MM.1S (cell line): Measurements from ENCODE around the gene CYP4F12.

Experiments
- DNase-seq: peaks from one replicate; pipeline ENCODE4 v3.0.0-alpha.2; 2015
- H2AFZ ChIP-seq: fragments of 300-600 bp; sonication (generic); 2 replicates; pipeline ENCODE4 v1.6.0; 2016; ENCODE audit warnings: antibody characterized with exemption, low read length
- H3F3A ChIP-seq: fragments of 300-600 bp; sonication (generic); 2 replicates; pipeline ENCODE4 v1.6.1; 2016; ENCODE audit warnings: mild to moderate bottlenecking, antibody characterized with exemption, low read length, moderate library complexity, mixed read lengths; ENCODE audit not compliant: insufficient read depth
- H3K27ac ChIP-seq: fragments of 300-600 bp; sonication (generic); 2 replicates; pipeline ENCODE4 v1.5.1; 2016; ENCODE audit warnings: mild to moderate bottlenecking, low read length
- H3K27me3 ChIP-seq: fragments of 300-600 bp; sonication (generic); replicated peaks from 2 replicates; pipeline ENCODE4 v1.6.0; 2016; ENCODE audit warnings: low read length; ENCODE audit not compliant: insufficient read depth
- H3K36me3 ChIP-seq: fragments of 300-600 bp; sonication (generic); replicated peaks from 2 replicates; pipeline ENCODE4 v1.6.1; 2016; ENCODE audit warnings: mild to moderate bottlenecking, low read length, mixed read lengths; ENCODE audit not compliant: insufficient read depth
- H3K4me1 ChIP-seq: fragments of 300-600 bp; sonication (generic); 2 replicates; pipeline ENCODE4 v1.6.1; 2016; ENCODE audit warnings: low read length, mixed read lengths
- H3K4me2 ChIP-seq: fragments of 300-600 bp; sonication (generic); 2 replicates; pipeline ENCODE4 v1.6.0; 2016; ENCODE audit warnings: low read depth, low read length
- H3K4me3 ChIP-seq: fragments of 300-600 bp; sonication (generic); 2 replicates; pipeline ENCODE4 v1.5.1; 2016; ENCODE audit warnings: low read length, mixed read lengths
- H3K79me2 ChIP-seq: fragments of 300-600 bp; sonication (generic); 2 replicates; pipeline ENCODE4 v1.6.1; 2016; ENCODE audit warnings: mixed run types, low read length, mixed read lengths
- H3K9ac ChIP-seq: fragments of 300-600 bp; sonication (generic); 2 replicates; pipeline ENCODE4 v1.6.1; 2016; ENCODE audit warnings: low read length, mixed read lengths
- H3K9me2 ChIP-seq: fragments of 300-600 bp; sonication (generic); replicated peaks from 2 replicates; pipeline ENCODE4 v1.6.1; 2016; ENCODE audit warnings: mild to moderate bottlenecking, low read length, mixed read lengths; ENCODE audit not compliant: insufficient read depth
- H3K9me3 ChIP-seq: fragments of 300-600 bp; sonication (generic); replicated peaks from 2 replicates; pipeline ENCODE4 v1.6.1; 2016; ENCODE audit warnings: mild to moderate bottlenecking, low read length, mixed read lengths; ENCODE audit not compliant: insufficient read depth
- H4K20me1 ChIP-seq: fragments of 300-600 bp; sonication (generic); 2 replicates; pipeline ENCODE4 v1.6.1; 2016; ENCODE audit warnings: mild to moderate bottlenecking, low read length, moderate library complexity, mixed read lengths; ENCODE audit not compliant: insufficient read depth
- EZH2 ChIP-seq: fragments of 300-600 bp; sonication (generic); optimal IDR thresholded peaks from 2 replicates; pipeline ENCODE3; 2017; ENCODE audit warnings: low read depth, mild to moderate bottlenecking, antibody characterized with exemption, low read length, mixed read lengths
- EZH2phosphoT487 ChIP-seq: fragments of 300-600 bp; sonication (generic); IDR thresholded peaks from 2 replicates; pipeline ENCODE4 v1.6.1; 2018; ENCODE audit warnings: antibody characterized with exemption, low read length
- TF ChIP-seq, protein P1 (sequence below): fragments of 300-600 bp; sonication (generic); IDR thresholded peaks from 2 replicates; pipeline ENCODE4 v1.5.1; 2016; ENCODE audit warnings: antibody characterized with exemption, low read length, mixed read lengths

The CYP4F12 gene

DNA sequence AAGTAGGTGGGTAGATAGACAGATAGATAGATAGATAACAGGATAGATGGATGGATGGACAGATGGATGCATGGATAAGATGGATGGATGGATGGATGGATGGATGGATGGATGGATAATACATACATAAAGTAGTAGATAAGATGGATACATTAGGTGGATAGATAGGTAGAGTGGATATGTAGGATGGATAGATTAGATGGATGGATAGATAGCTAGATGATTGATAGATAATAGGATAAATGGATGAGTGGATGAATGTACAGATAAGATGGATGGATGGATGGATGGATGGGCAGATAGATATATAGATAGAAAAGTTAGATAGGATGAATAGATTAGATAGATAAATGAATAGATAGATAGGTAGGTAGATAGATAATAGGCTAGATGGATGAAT lies 30.1 kb upstream of the CYP4F12 start:
- Histone ChIP-seq H3K9me2 (no peaks in the 10 kb centered on the region), H2AFZ (no peak overlapping the region), H4K20me1 (no peaks in the 10 kb centered on the region), H3K79me2 (no peaks in the 10 kb centered on the region), H3K4me3 (no peak overlapping the region), H3F3A (no peaks in the 10 kb centered on the region), H3K4me1 (no peaks in the 10 kb centered on the region), H3K4me2 (no peak overlapping the region), H3K36me3 (no peaks in the 10 kb centered on the region), H3K27me3 (peaks cover 52% of the 10 kb centered on the region), H3K9me3 (no peaks in the 10 kb centered on the region), H3K27ac (no peak overlapping the region), H3K9ac (no peak overlapping the region)
- no peak for DNase-seq
- TF ChIP-seq, protein P1, sequence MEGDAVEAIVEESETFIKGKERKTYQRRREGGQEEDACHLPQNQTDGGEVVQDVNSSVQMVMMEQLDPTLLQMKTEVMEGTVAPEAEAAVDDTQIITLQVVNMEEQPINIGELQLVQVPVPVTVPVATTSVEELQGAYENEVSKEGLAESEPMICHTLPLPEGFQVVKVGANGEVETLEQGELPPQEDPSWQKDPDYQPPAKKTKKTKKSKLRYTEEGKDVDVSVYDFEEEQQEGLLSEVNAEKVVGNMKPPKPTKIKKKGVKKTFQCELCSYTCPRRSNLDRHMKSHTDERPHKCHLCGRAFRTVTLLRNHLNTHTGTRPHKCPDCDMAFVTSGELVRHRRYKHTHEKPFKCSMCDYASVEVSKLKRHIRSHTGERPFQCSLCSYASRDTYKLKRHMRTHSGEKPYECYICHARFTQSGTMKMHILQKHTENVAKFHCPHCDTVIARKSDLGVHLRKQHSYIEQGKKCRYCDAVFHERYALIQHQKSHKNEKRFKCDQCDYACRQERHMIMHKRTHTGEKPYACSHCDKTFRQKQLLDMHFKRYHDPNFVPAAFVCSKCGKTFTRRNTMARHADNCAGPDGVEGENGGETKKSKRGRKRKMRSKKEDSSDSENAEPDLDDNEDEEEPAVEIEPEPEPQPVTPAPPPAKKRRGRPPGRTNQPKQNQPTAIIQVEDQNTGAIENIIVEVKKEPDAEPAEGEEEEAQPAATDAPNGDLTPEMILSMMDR, result no peak
- TF ChIP-seq EZH2phosphoT487, result no peak
- TF ChIP-seq EZH2, result no peak

DNA sequence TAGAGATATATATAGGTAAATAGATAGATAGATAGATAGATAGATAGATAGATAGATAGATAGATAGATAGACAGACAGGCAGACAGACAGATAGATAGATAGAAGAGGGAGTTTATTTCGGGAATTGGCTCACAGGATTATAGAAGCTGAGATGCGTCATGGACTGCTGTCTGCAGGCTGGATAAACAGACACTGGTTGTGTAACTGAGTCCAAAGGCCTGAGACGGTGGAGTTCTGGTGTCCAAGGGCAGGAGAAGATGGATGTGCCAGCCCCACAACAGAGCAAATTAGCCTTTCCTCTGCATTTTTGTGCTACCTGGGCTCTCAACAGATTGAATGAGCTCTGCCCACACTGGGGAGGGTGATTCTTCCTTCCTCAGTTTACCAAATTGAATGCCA lies 29.5 kb upstream of the CYP4F12 start:
- H3F3A ChIP-seq, result no peaks in the 10 kb centered on the region
- H3K4me3 ChIP-seq, result no peak overlapping the region
- peaks cover 56% of the 10 kb centered on the region for H3K27me3 ChIP-seq
- no peaks in the 10 kb centered on the region for H3K36me3 ChIP-seq
- no peaks in the 10 kb centered on the region for H3K9me3 ChIP-seq
- H3K27ac ChIP-seq, result no peak overlapping the region
- H3K4me1 ChIP-seq, result no peaks in the 10 kb centered on the region
- DNase-seq, result no peak
- no peak for TF ChIP-seq EZH2
- TF ChIP-seq EZH2phosphoT487, result no peak
- TF ChIP-seq, protein P1, result no peak
- no peak overlapping the region for H3K4me2 ChIP-seq
- H3K79me2 ChIP-seq, result no peaks in the 10 kb centered on the region
- H3K9me2 ChIP-seq, result no peaks in the 10 kb centered on the region
- no peak overlapping the region for H3K9ac ChIP-seq
- H2AFZ ChIP-seq, result no peak overlapping the region
- H4K20me1 ChIP-seq, result no peaks in the 10 kb centered on the region

DNA sequence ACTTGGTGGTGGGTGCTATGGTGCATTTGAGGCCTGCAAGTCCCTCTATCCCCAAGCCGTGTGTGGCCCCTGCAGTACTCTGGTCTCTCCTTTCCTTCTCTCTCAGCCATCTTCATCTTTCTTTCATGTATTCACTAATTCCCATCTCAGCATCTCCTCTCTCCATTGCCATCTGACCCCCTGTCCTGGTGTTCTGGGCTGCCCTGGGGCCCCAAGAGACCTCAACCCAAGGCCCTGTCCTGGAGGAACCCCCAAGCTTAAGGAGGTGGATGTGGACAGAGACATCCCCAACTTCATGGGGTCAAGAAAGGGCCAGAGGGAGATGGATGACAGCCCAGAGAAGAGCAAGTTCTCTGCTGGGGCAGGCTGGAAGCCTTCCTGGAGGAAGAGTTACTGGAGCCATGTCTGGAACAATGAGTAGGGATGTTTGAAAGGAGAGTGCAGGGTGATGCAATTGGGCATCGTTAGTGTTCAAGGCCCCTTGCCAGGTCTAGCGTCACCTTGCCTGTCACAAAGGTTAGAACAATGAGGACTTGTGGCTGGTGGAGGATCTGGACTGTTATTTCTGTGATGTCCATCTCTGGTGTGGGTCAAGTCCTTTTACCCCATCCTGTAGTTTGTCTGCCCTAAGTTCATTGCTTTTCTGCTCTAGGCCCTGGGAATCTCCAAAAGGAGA lies 28.7 kb upstream of the CYP4F12 start:
- TF ChIP-seq EZH2, result no peak
- TF ChIP-seq, protein P1, result no peak

More for the DNA sequence above, 28.7 kb upstream of the CYP4F12 start:
- H2AFZ ChIP-seq, result no peak overlapping the region
- no peaks in the 10 kb centered on the region for H3K9me2 ChIP-seq
- no peaks in the 10 kb centered on the region for H3K4me1 ChIP-seq
- no peak overlapping the region for H3K4me3 ChIP-seq
- no peak overlapping the region for H3K27ac ChIP-seq
- H3K9me3 ChIP-seq, result no peaks in the 10 kb centered on the region
- H3F3A ChIP-seq, result no peaks in the 10 kb centered on the region
- no peaks in the 10 kb centered on the region for H3K79me2 ChIP-seq
- H3K36me3 ChIP-seq, result no peaks in the 10 kb centered on the region
- peaks cover 59% of the 10 kb centered on the region for H3K27me3 ChIP-seq
- H3K9ac ChIP-seq, result no peak overlapping the region
- H3K4me2 ChIP-seq, result no peak overlapping the region
- no peaks in the 10 kb centered on the region for H4K20me1 ChIP-seq
- no peak for DNase-seq
